GM19328 (cell line): Measurements from ENCODE around the gene CCNI.
"Not testable (repeated sequence)": the region's sequence is repeated elsewhere in the genome, so short reads cannot be mapped to it uniquely, and the experiment has no call there.

Experiments used
- ATAC-seq: cut with Tn5 transposase; IDR thresholded peaks from one replicate; pipeline ENCODE4 v1.9.1; 2021; ENCODE audit warnings: mild to moderate bottlenecking, moderate library complexity; ENCODE audit not compliant: unreplicated experiment

The CCNI gene

DNA sequence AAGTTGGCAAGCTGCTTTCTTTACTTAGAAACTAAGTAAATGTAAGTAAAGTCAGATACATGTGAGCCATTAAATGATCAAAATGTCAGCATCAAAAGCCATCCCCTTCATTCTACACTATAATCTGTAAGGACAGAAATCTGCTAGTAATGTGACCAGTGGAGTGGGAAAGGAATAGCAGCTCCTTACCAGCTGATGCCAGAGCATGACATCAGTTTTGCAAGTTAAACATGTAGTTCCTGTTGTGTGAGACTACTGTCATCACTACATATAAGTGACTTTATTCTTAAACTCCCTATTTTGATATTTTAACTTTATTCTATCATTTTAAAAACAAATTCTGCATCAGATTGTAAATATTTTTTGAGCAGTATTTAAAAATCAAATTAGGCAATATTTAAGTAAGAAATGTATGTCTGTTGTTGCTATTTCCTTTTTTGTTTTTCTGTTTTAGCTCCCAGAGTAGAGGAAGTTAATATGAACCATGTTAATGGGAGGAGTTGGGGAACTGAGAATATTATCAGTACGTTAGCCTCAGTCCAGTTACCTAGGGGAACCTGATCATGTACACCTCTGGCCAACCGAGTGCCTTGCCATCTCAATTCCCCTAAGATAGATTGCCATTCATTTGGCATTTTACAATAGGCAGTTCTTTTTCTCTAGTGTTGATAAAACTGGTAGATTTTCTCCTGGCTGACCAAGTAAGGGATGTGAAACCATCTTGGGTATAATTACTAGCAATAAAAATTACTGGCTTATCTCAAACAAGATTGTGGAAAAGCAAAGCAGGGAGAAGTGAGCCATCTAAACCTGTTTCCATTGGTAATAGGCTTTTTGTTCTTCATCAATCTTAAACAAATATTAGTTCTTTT lies 34.7 kb downstream of the CCNI start:
- ATAC-seq: no peak

DNA sequence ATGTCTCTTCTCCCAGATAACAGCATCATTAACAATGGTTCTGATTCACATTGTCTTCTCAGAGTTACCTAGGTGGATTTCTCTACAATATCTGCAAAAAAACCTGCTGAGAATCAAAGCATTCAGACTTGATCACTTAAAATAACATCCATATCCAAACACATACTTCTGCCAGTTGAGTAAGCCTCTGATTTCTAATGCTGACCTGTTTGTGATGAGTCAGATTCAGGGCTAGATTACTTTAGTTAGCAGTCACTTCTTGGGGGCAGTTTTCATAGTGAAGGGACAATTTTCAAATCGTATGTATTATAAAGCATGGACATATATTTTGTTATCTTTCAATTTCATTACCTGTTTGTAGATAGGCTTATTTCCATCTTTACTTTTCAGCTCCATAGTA lies 35.5 kb downstream of the CCNI start:
- ATAC-seq: no peak

DNA sequence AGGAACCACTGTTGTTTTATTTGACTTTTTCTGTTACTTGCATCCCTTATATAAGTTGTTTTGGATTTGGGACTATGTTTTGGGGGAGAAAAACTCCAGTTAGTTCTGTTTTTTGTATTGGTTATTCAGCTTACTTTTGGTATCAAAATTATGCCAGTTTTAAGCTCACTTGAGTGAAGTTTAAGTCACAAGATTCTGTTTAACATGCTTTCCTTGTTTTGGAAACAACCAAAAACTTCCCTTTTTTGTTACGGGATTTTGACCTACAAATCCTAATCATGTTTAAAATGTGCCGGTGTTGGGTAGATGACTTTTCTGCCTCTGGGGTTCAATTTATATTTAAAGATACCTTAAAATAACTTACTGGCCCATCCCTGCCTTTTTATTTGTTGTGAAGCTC lies 36.0 kb downstream of the CCNI start:
- ATAC-seq: no peak

DNA sequence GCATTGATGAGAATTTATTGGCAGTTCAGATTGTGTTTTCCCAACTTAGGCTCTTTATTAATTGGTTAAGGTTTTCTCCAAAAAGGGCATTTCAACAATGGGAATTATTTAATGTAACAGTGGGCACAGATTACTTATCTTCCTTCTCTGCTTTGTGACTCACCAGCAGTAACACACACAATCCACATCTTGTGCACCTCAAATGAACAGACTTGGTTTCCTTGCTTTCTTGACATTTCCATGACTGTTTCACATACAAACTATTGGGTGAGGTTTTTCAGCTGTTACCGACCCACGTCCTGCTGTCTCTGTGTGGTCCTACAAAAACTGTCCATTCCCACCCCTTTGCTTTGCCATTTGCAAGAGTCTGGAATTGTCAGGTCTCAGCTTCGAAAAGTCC lies 38.1 kb downstream of the CCNI start:
- ATAC-seq: no peak

DNA sequence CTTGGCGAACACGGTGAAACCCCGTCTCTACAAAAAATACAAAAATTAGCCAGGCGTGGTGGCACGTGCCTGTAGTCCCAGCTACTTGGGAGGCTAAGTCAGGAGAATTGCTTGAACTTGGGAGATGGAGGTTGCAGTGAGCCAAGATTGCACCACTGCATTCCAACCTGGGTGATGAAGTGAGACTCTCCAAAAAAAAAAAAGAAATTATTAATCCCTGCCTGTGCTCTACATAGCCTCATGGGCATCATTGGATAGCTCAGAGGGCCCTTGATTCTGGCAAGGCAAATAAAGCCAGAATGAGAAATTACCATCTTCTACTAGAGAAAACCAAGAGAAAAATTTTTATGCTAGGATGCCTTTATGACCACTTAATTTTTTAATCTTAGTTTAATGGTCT lies 38.6 kb downstream of the CCNI start:
- ATAC-seq: not testable (repeated sequence)

DNA sequence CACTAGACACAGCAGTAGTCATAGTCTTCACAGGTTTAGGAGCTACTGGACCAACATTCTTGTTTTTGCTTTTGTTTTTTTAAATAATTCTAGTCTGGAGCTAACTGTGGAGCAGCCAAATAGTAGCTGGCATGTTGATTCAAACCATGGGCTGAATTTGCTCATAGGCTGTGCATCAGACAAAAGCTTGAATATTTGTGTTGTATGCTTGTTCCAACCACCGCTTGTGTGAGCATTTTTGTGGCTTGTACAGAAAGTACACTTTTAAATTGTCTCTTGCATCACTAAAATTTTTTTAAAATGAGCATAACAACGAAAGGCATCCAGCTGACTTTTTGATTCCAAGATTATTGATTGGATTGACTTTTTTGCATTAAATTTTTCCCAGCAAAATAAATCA lies 39.6 kb downstream of the CCNI start:
- no peak for ATAC-seq

DNA sequence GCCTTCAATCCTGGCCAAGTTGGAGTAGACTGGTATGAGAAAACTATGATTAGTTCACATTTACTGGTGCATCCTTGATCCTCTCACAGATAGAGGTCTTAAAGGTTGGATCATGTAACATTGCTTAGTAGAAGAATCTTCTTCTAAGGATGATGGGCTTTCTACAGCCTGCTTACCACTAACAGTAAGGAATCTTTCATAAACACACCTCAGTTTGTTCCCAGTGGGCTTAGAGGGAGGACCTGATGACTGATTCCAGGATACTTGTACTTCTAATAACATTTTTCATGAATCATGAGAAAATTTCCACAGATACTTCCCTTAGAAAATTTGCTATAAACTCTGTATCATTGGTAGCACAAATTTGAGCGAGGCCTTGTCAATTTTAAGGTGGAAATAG lies 40.6 kb downstream of the CCNI start:
- no peak for ATAC-seq

DNA sequence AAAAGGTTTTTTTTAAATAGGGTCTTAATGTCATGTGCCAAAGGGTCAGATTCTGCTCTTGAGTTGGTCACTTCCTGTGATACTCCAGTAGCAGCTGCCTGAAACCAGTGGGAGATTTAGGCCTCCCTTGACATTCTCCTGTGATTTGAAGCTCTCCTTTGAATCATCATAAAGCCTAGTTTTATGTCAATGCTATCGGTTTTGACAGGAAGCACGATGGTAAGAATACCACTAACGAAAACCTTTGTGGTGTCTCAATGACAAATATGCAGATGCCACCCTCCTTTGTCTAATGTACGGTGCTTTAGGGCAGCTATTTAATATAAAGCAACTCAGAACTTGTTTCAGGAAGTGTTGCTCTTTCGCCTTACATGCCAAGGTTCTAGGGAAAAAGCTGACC lies 44.2 kb downstream of the CCNI start:
- no peak for ATAC-seq

DNA sequence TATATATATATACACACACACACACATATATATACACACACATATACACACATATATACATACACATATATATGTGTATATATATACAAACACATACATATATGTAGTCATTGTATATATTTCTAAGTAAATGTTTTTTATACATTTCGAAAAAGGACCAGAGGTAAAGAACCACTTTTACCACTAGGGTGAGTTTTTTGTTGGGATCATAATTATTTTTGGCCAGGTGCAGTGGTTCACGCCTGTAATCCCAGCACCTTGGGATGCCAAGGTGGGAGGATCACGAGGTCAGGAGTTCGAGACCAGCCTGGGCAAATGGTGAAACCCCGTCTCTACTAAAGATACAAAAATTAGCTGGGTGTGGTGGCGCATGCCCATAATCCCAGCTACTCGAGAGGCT lies 46.0 kb downstream of the CCNI start:
- not testable (repeated sequence) for ATAC-seq

DNA sequence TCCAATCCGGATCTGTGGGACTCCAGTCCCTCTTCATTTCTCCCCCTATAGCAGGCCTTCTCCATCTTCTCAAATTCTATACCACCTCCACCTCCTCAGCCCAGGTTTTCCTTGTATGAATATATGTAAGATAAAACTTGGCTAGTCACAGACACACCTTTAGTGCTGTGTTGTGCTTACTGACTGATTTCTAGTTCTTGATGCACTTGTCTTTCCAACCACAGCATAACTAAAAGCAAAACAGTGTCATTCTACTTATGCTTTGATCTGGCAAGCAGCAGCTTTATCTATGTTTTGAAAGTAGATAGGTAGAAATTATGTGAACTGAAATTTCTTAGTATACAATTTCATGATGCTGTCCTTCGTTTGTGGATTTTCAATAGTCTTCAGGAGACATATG lies 47.5 kb downstream of the CCNI start:
- ATAC-seq: no peak

DNA sequence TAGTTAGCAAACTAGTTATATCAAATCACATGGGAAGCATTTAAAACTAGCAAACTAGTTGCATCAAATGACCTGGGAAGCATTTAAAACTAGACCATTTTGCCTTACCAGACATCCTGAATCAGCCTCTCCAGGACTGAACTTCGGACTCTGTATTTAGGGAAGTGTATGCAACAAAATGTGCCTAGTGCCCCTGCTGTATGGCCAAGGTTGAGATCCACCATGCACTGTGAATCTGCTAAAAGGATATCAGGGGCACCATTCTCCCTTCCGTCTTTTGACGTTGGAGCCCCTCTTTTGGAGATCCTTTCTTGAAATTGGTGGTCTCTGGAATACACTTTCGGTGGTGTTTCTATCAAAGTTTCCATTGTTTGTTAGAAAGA lies 49.5 kb downstream of the CCNI start:
- ATAC-seq: no peak

DNA sequence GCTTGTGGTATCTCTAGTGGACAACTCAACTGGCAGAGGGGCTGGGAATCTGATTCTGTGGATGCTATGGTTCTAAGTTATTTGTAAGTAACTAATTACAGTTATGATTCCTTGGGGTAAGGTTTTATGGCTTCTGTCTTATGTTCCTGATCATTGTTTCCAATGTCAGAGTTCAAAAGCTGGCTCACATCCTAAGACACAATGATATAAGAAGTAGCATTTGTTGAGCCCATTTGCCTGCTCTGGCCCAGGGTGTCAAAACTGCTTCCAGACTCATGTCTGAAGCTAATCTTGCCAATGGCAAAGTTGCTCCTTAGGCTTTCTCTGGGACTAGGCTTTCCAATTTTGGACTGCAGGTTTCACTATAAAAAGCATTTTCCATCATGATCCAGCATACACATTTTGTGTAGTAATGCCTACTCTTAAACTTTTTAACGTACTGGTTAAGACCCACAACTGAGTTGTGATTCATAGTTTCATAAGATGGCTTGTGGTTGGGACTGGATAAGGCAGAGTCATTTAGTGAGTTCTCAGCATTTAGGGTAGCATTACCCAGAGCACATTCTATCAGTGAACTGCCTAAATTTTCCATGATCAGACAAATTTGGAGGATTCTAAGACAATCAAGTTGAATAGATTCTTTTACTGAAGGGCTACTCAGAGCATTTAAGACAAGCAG lies 50.0 kb downstream of the CCNI start:
- no peak for ATAC-seq

DNA sequence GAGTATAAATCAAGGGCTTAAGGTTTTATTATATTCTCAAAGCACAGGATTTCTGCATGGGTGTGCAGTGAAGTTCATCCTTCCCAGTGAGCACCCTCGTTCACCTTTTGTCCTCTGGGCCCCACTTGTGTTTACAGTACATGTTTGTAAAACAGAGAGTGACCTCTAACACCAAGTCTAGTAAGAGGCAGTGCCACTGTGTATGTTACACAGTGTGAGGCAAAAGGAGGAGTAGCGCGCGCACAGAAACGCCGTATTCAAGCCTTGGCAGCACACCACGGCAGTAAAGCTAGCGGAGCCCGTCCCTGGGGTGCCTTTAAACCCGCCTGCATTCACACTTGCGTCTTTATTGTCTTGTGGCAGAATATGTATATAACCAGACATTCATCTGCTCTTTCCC lies 51.9 kb downstream of the CCNI start:
- ATAC-seq: no peak

DNA sequence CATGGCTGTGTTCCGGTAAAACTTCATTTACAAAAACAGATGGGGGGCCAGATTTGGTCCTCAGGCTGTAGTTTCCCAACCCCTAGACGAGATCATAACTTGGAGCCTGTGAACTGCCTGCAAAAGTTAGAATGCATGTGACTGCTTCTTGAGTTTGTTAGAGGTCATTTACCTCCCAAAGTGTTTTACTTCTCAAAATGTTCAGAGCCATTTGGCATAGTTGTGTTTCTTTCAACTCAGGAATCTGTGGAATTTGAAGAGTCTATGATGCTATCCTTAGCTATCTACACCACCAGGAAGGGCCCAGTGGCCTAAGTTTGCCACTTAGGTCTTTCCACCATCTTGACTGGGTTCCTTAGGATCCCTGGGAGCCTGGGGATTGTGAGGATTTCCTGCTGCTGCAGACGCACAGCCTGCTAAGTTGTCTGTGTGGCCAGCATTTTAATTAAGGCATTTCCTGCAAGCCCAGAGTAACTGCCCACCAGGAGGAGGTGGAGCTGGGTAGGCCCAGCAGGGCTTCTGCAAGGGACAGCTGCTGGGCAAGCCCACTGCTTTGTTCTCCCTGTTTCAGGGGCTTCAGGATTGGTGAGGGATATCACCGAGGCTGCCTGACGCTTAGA lies 53.1 kb downstream of the CCNI start:
- ATAC-seq: no peak

DNA sequence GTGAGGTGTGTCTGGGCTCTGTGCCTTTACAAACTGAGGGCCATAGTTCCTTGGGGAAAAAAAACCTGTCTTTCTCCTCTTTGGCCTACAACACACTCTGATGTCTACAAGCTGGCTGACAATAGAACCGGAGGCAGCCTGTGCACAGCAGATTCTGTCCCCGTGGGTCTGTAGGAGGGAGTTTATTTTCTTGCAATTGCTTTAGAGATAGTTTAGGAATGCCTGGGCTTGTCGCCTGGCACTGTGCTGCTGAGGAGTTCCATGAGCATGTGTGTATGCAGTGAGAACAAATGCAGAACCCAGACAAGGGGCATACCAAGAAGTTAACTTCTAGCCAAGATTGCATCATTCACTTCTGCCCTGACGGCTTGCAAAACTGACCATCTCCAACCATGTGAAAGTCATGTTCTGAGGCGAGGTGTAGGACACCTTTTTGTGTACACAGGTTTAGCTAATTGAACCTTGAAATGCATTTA lies 54.1 kb downstream of the CCNI start:
- no peak for ATAC-seq

DNA sequence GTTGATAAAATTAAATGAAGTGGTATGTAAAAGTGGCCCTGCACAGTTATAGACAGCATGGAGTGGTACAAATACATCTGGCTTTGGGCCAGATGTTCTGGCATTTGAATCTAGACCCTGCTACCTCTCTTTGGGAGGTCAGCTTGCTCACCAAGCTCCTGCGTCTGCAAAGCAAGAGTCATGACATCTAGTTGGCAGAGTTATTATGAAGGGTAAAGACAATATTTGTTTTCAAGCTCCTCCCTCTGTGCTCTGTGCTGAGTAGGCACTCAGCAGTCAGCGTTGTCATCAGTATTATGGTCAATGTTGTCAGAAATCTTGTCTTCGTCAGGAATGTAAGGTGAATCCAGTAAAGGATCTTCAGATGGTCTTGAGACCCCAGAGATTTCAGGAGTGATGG lies 55.8 kb downstream of the CCNI start:
- ATAC-seq: no peak

DNA sequence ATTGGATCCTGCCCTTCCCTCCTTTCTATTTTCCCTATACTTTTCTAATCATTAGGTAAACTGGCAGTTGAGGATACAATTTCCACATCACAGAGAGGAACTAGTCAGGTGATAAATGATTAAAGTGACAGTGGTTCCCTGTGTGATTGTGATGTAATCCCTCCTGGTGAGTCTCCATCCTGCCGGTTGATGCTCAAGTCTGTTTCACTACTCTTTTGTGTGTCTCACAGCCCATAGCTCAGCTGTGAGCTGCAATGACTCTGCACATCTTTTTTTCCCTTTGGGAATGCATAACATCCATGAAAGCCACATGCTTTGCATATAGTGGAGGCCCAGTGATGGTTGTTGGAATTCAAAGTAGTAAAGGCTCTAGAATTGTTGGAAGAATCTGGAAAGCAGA lies 60.4 kb downstream of the CCNI start:
- no peak for ATAC-seq

DNA sequence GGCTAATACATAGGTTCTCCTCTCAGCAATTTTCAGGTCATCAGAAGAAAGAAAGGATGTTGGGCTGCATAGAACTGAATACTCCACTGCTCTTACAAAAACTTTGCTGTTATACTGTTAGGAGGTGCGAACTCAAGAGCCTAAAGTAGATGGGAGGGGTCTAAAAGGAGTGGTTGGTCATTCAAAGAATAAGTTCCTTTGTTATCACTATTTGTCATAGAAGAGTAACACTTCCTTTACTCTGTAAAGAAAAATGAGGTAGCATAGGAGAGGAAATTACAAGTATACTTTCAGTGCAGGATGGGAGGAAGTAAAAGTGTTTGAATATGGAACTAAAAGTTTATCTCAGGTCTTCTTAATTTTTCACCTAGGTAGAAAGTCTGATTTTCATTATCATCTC lies 61.5 kb downstream of the CCNI start:
- ATAC-seq: no peak

DNA sequence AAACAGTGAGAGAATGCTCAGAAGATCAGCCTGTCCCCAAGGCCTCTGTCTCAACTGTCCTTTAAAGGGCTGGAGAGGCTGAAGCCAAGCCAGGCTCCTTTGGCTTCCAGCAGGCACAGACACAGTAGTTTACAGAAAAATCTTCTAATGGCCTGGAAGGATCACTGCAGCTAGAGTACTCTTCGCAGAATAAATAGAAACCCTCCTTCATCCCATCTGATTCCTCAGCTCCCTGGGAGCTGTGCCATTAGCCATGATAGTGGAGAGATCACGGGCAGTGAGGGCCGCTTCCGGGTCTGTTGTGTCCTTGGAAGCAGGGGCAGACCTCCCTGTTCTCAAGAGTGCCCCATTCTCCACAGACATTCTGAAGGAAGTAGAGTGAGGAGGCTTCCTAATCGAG lies 63.1 kb downstream of the CCNI start:
- ATAC-seq: no peak

DNA sequence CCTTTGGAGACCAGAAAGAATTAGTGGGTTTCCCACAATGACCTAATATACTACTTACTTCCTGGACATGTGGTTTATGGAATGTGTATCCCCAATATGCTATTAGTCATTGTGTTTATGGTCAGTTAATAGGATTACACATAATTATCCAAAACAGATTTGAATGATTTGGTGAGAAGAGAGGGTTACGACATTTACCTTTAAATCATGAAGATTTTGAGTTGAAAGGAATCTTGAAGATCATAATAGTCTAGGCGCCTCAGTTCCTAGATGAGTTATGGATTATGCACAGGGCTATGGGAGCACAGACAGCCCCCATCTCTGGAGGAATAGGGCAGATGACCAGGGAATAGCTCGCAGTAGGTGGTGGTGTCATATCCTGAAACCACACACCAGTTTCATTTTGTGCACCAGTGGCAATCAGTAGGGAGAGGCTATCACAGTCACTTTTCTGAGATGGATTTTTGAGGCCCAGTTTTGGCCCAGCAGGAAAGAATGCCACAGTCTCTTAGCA lies 64.9 kb downstream of the CCNI start:
- no peak for ATAC-seq

DNA sequence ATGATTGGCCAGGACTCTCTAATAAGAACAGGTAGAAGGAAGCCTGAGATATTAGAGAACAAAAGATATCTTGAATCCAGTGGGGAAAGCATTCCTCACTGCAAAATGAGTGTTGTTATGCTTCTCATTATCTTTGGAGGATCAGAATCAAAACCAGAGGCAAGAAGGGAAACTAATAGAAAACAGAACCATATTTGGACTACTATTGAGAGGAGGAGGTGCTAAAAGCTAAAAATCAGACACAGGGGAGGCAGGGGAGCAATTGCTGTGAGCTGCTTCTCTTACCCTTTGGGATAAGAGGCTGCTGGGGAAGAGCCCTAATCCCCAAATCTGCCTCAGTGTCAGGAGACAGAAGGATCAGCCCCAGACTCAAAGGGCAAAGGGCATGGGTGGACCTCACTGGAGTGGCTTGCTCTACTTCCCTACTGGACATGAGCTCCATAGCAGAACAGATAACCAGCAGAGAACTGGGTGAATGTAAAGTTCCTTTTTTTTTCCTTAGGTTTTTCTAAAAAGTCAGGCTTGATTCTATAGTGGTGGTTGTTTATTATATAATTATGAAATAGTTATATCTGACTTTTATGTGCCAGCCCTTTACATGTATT lies 66.2 kb downstream of the CCNI start:
- no peak for ATAC-seq
